UCSD-AML1 (cell line): ENCODE measurements around the gene ACADS.
"Not testable (repeated sequence)": the region's sequence is repeated elsewhere in the genome, so short reads cannot be mapped to it uniquely, and the experiment has no call there.

Source experiments
- DNase-seq: peaks from one replicate; lab custom pipeline; 2025; ENCODE audit not compliant: unreplicated experiment; lab: John Stamatoyannopoulos, UW

Gene ACADS

DNA sequence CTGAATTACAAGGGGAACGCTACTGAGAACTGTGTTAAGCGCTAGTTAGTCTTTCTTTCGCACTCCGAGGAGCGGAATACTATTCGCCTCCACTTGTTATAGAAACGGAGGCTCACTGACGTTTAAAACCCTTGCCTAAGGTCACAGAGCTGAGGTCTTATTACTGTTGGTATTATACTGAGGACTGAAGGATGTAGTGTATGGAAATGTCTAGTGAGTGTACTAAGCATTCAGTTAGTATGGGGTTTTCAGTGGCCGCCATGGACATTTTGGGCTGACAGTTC lies 826 bp downstream of the ACADS start:
- DNase-seq, result no peak

DNA sequence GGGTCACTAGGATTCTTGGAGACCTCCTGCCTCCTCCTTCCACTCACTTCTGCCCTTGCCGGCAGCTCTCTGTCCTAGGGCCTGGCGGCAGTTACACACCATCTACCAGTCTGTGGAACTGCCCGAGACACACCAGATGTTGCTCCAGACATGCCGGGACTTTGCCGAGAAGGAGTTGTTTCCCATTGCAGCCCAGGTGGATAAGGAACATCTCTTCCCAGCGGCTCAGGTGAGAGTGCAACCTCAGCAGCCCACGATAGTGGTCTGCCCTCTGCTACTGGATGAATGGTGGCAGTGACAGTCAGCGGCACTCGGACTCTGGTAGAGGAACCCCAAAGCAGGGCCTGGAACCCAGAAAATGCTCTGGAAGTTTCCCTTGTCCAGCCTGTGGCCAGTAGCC lies 1.3 kb downstream of the ACADS start:
- DNase-seq, result no peak

DNA sequence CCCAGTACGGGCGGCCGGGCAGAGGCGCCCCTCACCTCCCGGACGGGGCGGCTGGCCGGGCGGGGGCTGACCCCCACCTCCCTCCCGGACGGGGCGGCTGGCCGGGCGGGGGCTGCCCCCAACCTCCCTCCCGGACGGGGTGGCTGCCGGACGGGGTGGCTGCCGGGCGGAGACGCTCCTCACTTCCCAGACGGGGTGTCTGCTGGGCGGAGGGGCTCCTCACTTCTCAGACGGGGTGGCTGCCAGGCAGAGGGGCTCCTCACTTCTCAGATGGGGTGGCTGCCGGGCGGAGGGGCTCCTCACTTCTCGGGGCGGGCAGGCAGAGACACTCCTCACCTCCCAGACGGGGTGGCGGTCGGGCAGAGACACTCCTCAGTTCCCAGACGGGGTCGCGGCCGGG lies 6.6 kb downstream of the ACADS start:
- not testable (repeated sequence) for DNase-seq

DNA sequence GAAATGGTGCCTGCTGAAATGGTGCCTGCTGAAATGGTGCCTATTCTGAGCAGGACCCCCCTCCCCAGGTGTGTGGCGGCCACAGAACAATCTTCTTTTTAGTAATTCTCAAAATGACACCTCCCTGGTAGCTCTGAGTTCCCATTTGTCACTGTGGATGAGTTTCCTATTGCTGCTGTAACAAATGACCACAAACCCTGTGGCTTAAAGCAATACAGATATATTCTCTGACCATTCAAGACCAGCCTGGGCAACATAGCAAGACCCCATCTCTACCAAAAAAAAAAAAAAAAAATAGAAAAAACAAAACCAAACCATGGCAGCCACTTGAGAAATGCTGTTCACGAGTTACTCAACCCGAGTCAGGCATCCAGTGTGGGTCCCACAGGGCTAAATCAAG lies 7.9 kb downstream of the ACADS start:
- DNase-seq, result no peak

GRCh38 chr12:120734210-120734609 lies 8.6 kb downstream of the ACADS start:
- no peak for DNase-seq

GRCh38 chr12:120735181-120735580 lies 9.6 kb downstream of the ACADS start:
- DNase-seq, result no peak

DNA sequence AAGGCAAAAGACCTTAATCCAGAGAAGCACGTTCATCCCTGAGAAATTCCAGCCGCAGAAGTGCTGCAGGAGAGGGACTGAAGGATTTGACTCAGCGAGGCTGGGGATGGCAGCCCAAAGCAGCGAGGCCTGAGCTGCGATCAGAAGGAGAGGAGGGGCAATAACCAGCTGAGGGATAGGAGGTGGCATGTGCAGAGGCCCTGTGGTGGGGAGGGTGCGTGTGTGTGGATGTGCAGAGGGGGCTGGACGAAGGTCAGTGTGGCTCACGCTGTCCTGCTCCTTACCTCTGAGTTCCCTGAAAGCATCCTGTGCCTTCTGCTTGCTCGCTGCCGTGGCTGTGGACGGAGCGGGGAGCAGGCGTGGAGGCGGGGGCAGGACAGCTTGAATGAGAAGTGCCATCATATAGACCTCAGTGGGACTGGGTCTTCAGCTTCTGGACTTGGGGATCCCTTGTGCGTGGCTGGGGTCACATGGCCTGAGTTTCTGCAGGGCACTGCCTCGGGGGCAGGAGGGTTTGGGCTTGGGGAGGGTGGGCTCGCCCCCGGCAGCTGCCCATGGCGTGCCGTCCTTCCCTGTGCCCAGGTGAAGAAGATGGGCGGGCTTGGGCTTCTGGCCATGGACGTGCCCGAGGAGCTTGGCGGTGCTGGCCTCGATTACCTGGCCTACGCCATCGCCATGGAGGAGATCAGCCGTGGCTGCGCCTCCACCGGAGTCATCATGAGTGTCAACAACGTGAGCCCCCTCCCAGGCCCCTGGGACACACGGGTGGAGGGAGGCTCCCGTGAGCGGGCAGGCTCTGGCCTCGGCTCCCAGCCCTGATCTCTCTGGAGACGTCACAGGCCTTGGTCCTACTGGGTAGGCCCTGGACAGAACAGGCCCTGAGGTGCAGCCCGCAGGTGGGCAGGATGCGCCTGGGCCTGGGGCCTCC lies 11.0 kb downstream of the ACADS start:
- DNase-seq, result no peak

DNA sequence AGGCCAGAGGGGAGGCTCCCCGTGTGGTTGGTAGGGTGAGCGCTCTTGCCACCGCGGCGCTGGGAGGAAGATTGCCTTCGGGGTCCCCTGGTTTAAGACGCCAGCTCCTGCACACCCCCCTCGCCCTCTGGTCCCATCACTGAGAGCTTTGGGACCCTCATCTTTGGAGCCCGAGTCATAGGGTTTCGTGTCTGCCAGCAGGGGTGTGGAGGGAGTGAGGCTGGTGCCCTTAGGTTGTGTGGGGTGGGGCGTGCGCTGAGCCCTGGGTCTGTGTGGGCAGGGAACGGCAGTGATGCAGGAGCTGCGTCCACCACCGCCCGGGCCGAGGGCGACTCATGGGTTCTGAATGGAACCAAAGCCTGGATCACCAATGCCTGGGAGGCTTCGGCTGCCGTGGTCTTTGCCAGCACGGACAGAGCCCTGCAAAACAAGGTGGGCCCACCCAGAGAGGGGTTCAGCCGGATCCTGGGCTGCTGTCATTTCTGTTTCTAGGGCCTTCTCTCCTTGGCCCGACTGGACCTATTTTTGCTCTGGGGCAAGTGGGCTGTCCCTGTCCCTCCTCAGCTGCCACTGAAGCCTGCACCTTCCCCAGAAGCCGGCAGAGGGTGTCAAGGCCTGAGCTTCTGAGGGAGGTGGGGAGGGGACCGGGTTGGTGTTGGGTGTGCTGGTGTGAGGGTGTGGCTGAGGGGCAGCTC lies 12.1 kb downstream of the ACADS start:
- no peak for DNase-seq

DNA sequence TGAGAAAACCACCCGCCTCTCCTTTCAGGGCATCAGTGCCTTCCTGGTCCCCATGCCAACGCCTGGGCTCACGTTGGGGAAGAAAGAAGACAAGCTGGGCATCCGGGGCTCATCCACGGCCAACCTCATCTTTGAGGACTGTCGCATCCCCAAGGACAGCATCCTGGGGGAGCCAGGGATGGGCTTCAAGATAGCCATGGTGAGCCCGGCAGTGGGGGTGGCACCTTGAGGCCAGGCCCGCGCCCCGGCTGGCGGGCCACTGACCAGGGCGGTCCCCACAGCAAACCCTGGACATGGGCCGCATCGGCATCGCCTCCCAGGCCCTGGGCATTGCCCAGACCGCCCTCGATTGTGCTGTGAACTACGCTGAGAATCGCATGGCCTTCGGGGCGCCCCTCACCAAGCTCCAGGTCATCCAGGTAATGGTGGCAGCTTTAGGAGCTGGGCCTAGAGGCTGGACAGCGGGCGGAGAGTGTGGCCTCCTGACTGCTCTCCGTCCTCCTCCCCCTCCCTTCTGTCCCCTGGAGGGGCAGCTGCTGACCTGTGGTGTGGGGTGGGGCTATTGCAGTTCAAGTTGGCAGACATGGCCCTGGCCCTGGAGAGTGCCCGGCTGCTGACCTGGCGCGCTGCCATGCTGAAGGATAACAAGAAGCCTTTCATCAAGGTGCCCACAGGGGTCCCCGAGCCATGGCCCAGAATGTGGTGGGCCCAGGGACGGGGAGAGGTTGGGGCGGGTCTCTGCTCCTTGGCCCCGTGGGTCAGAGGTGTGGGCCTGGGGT lies 12.8 kb downstream of the ACADS start:
- no peak for DNase-seq

DNA sequence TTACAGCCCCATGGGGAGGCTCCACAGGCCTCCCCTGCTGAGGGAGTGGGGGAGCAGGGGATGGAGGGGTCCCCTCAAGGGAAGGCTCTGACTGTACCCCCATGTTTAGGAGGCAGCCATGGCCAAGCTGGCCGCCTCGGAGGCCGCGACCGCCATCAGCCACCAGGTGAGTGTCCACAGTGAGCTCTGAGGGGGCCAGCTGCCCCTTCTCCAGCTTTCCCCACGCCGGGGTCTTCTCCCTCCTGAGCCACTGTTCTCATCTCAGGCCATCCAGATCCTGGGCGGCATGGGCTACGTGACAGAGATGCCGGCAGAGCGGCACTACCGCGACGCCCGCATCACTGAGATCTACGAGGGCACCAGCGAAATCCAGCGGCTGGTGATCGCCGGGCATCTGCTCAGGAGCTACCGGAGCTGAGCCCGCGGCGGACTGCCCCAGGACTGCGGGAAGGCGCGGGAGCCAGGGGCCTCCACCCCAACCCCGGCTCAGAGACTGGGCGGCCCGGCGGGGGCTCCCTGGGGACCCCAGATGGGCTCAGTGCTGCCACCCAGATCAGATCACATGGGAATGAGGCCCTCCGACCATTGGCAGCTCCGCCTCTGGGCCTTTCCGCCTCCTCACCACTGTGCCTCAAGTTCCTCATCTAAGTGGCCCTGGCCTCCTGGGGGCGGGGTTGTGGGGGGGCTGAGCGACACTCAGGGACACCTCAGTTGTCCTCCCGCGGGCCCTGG lies 13.6 kb downstream of the ACADS start:
- DNase-seq, result no peak

- DNase-seq, result no peak
These were observed 14.4 kb downstream of the ACADS start for GRCh38 chr12:120739821-120740613.

- no peak for DNase-seq
These were observed 15.2 kb downstream of the ACADS start for GRCh38 chr12:120740871-120741270.

DNA sequence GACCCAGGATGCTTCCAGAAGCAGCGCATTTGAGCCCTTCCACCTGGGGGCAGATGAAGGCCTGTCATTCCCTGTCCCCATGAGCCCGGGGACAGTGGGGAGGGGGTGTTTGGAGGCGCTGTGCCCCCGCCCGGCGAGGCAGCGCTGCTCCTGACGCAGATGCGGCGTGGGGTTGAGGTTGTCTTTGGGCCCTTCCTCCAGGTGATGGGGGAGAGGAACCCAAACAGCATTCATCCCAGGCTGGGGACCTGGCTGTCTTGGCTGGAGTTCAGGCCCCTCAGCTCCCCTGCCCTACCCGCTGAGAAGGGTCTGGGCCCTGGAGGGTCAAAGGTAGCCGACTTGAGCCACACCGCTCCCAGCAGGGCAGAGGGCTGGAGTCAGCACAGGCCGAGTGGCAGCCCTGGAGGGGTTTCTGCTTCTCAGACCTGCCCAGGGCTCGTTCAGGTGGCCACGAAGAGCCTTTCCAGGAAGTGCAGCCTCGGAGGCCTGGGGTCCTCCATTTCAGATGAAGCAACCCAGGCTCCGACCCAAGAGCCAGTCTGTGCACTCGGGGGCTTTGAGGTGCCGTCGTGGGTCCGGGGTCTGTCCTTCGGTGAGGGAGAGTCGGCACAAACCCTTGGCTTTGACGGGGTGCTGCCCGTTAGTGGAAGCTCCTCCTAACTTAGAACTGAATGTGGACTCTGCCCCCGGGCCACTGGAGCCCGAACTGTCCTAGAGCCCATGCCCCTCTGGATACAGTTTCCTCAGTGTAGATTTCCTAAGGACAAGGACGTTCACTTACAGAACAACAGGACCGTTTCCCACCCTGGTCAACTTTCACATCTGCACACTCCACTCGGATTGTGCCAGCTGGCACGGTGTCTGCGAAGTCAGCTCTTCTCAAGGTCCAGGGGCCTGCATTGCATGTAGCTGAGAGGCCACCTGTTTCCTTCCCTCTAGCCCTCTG lies 16.1 kb downstream of the ACADS start:
- DNase-seq, result no peak

DNA sequence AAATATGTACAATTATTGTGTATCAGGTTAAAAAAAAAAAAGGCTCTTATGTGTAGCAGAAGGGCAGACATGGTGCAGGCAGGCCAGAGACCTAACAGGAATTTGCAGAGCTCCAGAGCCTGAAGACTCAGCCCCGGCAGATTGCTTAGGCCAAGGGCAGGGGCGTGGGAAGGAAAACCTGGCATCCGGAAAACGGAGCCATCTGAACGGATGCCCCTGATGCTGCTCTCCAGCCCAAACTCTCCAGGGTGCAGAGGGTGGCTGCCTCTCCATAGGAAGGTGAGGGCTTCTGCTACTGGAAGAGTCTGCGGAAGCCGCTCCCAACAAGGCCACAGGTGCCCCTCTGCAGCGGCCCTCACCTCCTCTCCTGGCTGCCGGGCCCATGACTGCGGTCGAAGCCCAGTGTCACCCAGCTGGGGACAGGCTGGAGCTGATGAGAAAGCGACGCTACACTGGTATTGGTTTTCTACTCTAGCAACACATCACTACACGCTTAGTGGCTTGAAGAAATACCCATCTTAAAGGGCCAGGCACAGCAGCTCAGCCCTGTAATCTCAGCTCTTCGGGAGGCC lies 19.4 kb downstream of the ACADS start:
- no peak for DNase-seq

- DNase-seq, result no peak
These were observed 22.6 kb downstream of the ACADS start for GRCh38 chr12:120748242-120748641.

DNA sequence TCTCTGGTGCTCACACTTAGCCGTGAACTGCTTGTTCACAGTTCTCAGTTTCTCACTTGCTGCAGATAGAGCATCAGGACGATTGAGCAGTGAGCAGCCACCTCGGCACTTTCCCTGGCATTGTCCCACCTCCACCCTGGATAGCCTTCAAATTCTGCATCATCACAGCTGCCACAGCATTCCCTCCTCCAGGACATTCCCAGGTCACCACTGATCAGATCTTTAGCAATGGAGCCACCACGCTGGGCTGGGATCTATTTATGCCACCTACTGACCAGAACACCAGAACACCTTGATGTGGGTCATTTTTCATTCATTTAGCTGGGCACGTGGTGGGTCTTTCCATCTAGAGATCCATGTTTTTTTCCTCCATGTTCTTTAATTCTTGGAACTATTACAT lies 23.6 kb downstream of the ACADS start:
- DNase-seq, result no peak

DNA sequence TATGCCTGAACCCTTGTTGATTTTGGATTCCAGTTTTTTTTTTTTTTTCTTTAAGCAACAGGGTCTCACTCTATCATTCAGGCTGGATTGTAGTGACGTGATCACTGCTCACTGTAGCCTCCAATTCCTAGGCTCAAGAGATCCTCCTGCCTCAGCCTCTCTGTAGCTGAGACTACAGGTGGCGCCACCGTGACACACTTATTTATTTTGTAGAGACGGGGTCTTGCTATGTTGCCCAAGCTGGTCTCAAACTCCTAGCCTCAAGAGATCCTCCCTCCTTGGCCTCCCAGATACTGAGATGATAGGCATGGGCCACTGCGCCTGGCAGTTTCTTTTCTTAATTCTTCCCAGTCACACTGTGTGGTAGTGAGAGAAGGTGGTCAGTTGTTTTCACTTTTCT lies 25.2 kb downstream of the ACADS start:
- DNase-seq, result no peak

GRCh38 chr12:120751389-120751788 lies 25.8 kb downstream of the ACADS start:
- DNase-seq, result no peak

GRCh38 chr12:120754792-120755191 lies 29.2 kb downstream of the ACADS start:
- DNase-seq, result no peak
